Suprapubic skin (tissue), 4 donors: Measurements from ENCODE around the gene FASTK. TPM values are rescaled to one million over a fixed set of nuclear protein-coding genes. Genes with fewer than 3 reads are reported as not detected.
"Not testable (repeated sequence)": the region's sequence is repeated elsewhere in the genome, so short reads cannot be mapped to it uniquely, and the experiment has no call there.

Experiments
- DNase-seq, 2 donors: peaks; one replicate each; pipeline ENCODE4 v3.0.0-alpha.2; 2019; ENCODE audit warnings: low spot score in 2 of 2
- H3K27ac ChIP-seq: fragments of 200-600 bp; sonication (generic); one replicate; pipeline ENCODE4 v1.5.1; 2019
- H3K27me3 ChIP-seq: fragments of 200-600 bp; sonication (generic); one replicate; pipeline ENCODE4 v1.5.1; 2019
- H3K36me3 ChIP-seq: fragments of 200-600 bp; sonication (generic); one replicate; pipeline ENCODE4 v1.5.1; 2019
- H3K4me1 ChIP-seq: fragments of 200-600 bp; sonication (generic); one replicate; pipeline ENCODE4 v1.5.1; 2019
- H3K4me3 ChIP-seq: fragments of 200-600 bp; sonication (generic); one replicate; pipeline ENCODE4 v1.5.1; 2019; ENCODE audit warnings: mild to moderate bottlenecking
- H3K9me3 ChIP-seq: fragments of 200-600 bp; sonication (generic); one replicate; pipeline ENCODE4 v1.5.1; 2019
- CTCF ChIP-seq, 2 donors: fragments of 200-600 bp in 1 of 2; fragments of 450-650 bp in 1 of 2; sonication (generic) in 1 of 2; IDR thresholded peaks; one replicate each; pipeline ENCODE4 v1.5.1; 2016 to 2019; ENCODE audit warnings: antibody characterized with exemption in 2 of 2, mild to moderate bottlenecking in 1 of 2, moderate library complexity in 1 of 2
- EP300 ChIP-seq: sonication (generic); formaldehyde crosslinking; IDR thresholded peaks from one replicate; pipeline ENCODE4 v1.6.1; 2017; ENCODE audit warnings: antibody characterized with exemption
- POLR2A ChIP-seq, 2 donors: fragments of 450-650 bp; IDR thresholded peaks; one replicate each; pipeline ENCODE4 v1.6.1; 2017; ENCODE audit warnings: antibody characterized with exemption in 2 of 2, mild to moderate bottlenecking in 2 of 2, moderate library complexity in 2 of 2
- POLR2AphosphoS5 ChIP-seq, 3 donors: sonication (generic); formaldehyde crosslinking; IDR thresholded peaks; one replicate each; pipeline ENCODE4 v1.6.1; 2017; ENCODE audit warnings: antibody characterized with exemption in 3 of 3
- WGBS: methylation state at CpG from one replicate; pipeline ENCODE4 v1.1.5; 2018; 5-methylcytosine and 5-hydroxymethylcytosine counted together
- total RNA-seq, 4 donors: library from RNA; depleted of rRNA; stranded (reverse); fragments of >200 nt; gene quantifications; one replicate each; pipeline ENCODE4 v1.1.0, GENCODE V29; 2016

FASTK gene
- total RNA-seq, 4 donors from 2014 or later = 76.8 to 102 (median 90.9) TPM

GRCh38 chr7:151032936-151033863 is 47.4 kb downstream of the FASTK start:
- Histone ChIP-seq H3K4me3 (no peak overlapping the region), H3K9me3 (no peaks in the 10 kb centered on the region), H3K36me3 (peaks cover 56% of the 10 kb centered on the region), H3K4me1 (peaks cover 11% of the 10 kb centered on the region), H3K27ac (no peak overlapping the region), H3K27me3 (no peaks in the 10 kb centered on the region)
- no peak for DNase-seq
- WGBS = 79% methylated on average over 9 of the region's 17 CpGs
- TF ChIP-seq CTCF (IDR thresholded peaks at IDR 0.05) = no peak
- TF ChIP-seq POLR2AphosphoS5 (IDR thresholded peaks at IDR 0.05) = no peak
- TF ChIP-seq POLR2A (IDR thresholded peaks at IDR 0.05) = no peak
- no peak for TF ChIP-seq EP300

GRCh38 chr7:151031011-151031410 is 49.6 kb downstream of the FASTK start:
- TF ChIP-seq POLR2AphosphoS5 (IDR thresholded peaks at IDR 0.05) (no peak), POLR2A (IDR thresholded peaks at IDR 0.05) (no peak), EP300 (no peak), CTCF (IDR thresholded peaks at IDR 0.05) (no peak)
- Histone ChIP-seq H3K4me1 (peaks cover 26% of the 10 kb centered on the region), H3K9me3 (no peaks in the 10 kb centered on the region), H3K27me3 (no peaks in the 10 kb centered on the region), H3K4me3 (no peak overlapping the region), H3K27ac (no peak overlapping the region), H3K36me3 (peaks cover 36% of the 10 kb centered on the region)
- 94% methylated on average over 4 of the region's 4 CpGs for WGBS
- DNase-seq = no peak

- Histone ChIP-seq H3K9me3 (no peaks in the 10 kb centered on the region), H3K4me1 (peaks cover 26% of the 10 kb centered on the region), H3K27me3 (no peaks in the 10 kb centered on the region), H3K36me3 (peaks cover 16% of the 10 kb centered on the region), H3K4me3 (peak overlapping the region; percentile 74), H3K27ac (peak overlapping the region; percentile 84)
- WGBS = 35% methylated on average over 17 of the region's 17 CpGs
- no peak for TF ChIP-seq POLR2AphosphoS5 (IDR thresholded peaks at IDR 0.05)
- TF ChIP-seq POLR2A (IDR thresholded peaks at IDR 0.05) = no peak
- TF ChIP-seq CTCF (IDR thresholded peaks at IDR 0.05) = no peak
- no peak for TF ChIP-seq EP300
- DNase-seq = no peak
Measured at GRCh38 chr7:151028948-151029501, 51.6 kb downstream of the FASTK start.

- Histone ChIP-seq H3K27me3 (no peaks in the 10 kb centered on the region), H3K9me3 (no peaks in the 10 kb centered on the region), H3K27ac (peak within 1 kb of the TSS; percentile 84), H3K36me3 (peaks cover 9% of the 10 kb centered on the region), H3K4me3 (peak within 1 kb of the TSS; percentile 74), H3K4me1 (peaks cover 26% of the 10 kb centered on the region)
- peak; percentile 99 to 100 for DNase-seq
- TF ChIP-seq CTCF (IDR thresholded peaks at IDR 0.05) = peak; percentile 47 to 50
- TF ChIP-seq EP300 = no peak
- peak in 2 of 3 donors; percentile 45 to 72 for TF ChIP-seq POLR2AphosphoS5 (IDR thresholded peaks at IDR 0.05)
- WGBS = under 1% methylated on average over 31 of the region's 53 CpGs
Measured at GRCh38 chr7:151028131-151028947, 52.3 kb downstream of the FASTK start, which contains the start of gene ABCB8. Gene ABCB8, plus strand, starts transcription at chr7:151028450. Its CDS starts 66 bp downstream, at chr7:151028516.

GRCh38 chr7:151027728-151028130 is 52.9 kb downstream of the FASTK start:
- Histone ChIP-seq H3K4me1 (peaks cover 26% of the 10 kb centered on the region), H3K27ac (peak overlapping the region; percentile 84), H3K4me3 (peak overlapping the region; percentile 74)
- not testable (repeated sequence) for H3K27me3 ChIP-seq, H3K9me3 ChIP-seq, DNase-seq, H3K36me3 ChIP-seq
- 5% methylated on average over 16 of the region's 16 CpGs for WGBS

GRCh38 chr7:151026771-151027727 is 53.6 kb downstream of the FASTK start:
- not testable (repeated sequence) for H3K27me3 ChIP-seq

More at GRCh38 chr7:151026771-151027727, 53.6 kb downstream of the FASTK start:
- H3K36me3 ChIP-seq, H3K9me3 ChIP-seq, DNase-seq: not testable (repeated sequence)
- peaks cover 23% of the 10 kb centered on the region for H3K4me1 ChIP-seq
- 36% methylated on average over 19 of the region's 19 CpGs for WGBS
- H3K27ac ChIP-seq = peak overlapping the region; percentile 84
- H3K4me3 ChIP-seq = peak overlapping the region; percentile 74
